ENCODE results near the gene REEP1. TPM values are rescaled to one million over a fixed set of nuclear protein-coding genes. Genes with fewer than 3 reads are reported as not detected.

The REEP1 gene
- polyA plus RNA-seq, 4 donors: 5.9 to 16.8 (median 8.8) TPM

GRCh38 chr2:86283411-86284030 is 53.9 kb downstream of the REEP1 start:
- FAIRE-seq (no peak), DNase-seq (peak; percentile 27 to 80)
- Histone ChIP-seq H3K27me3 (ENCODE audit: control insufficient read depth in 3 of 3, insufficient read depth in 3 of 3, low read length in 3 of 3) (no peaks in the 10 kb centered on the region), H3K4me3 (ENCODE audit: low read depth in 1 of 3, low read length in 3 of 3) (no peak overlapping the region), H3K36me3 (ENCODE audit: control insufficient read depth in 3 of 3, insufficient read depth in 2 of 3, low read depth in 1 of 3, low read length in 3 of 3) (peaks cover 0 to 17% (median 0%) of the 10 kb centered on the region in 3 donors), H3K9me3 (ENCODE audit: control insufficient read depth in 2 of 2, insufficient read depth in 1 of 2, low read depth in 1 of 2, low read length in 1 of 2) (no peaks in the 10 kb centered on the region), H3K27ac (ENCODE audit: low read depth in 1 of 3, low read length in 2 of 3) (peak overlapping the region in 1 of 3 donors; percentile 51), H3K4me1 (ENCODE audit: control insufficient read depth in 3 of 3, insufficient read depth in 2 of 3, low read depth in 1 of 3, low read length in 2 of 3) (peaks cover 2 to 28% (median 9%) of the 10 kb centered on the region in 3 donors)
- WGBS, 3 donors: 49 to 72% (median 58%) methylated on average over 5 of the region's 5 CpGs

- H3K27ac ChIP-seq (ENCODE audit: low read depth in 1 of 3, low read length in 2 of 3): no peak overlapping the region
- H3K9me3 ChIP-seq (ENCODE audit: control insufficient read depth in 2 of 2, insufficient read depth in 1 of 2, low read depth in 1 of 2, low read length in 1 of 2): no peaks in the 10 kb centered on the region
- H3K27me3 ChIP-seq (ENCODE audit: control insufficient read depth in 3 of 3, insufficient read depth in 3 of 3, low read length in 3 of 3): no peaks in the 10 kb centered on the region
- DNase-seq (no peak), FAIRE-seq (no peak)
- WGBS, 3 donors: 89 to 95% (median 95%) methylated on average over 14 of the region's 14 CpGs
- H3K4me3 ChIP-seq (ENCODE audit: low read depth in 1 of 3, low read length in 3 of 3): no peak overlapping the region
- peaks cover 0 to 22% (median 0%) of the 10 kb centered on the region in 3 donors for H3K36me3 ChIP-seq (ENCODE audit: control insufficient read depth in 3 of 3, insufficient read depth in 2 of 3, low read depth in 1 of 3, low read length in 3 of 3)
- H3K4me1 ChIP-seq (ENCODE audit: control insufficient read depth in 3 of 3, insufficient read depth in 2 of 3, low read depth in 1 of 3, low read length in 2 of 3): peaks cover 2 to 31% (median 9%) of the 10 kb centered on the region in 3 donors
These were observed 56.2 kb downstream of the REEP1 start for GRCh38 chr2:86281066-86281700.

- no peak for DNase-seq
- FAIRE-seq: no peak
- peaks cover 7 to 41% (median 11%) of the 10 kb centered on the region in 3 donors for H3K4me1 ChIP-seq (ENCODE audit: control insufficient read depth in 3 of 3, insufficient read depth in 2 of 3, low read depth in 1 of 3, low read length in 2 of 3)
- peaks cover 0 to 26% (median 0%) of the 10 kb centered on the region in 3 donors for H3K36me3 ChIP-seq (ENCODE audit: control insufficient read depth in 3 of 3, insufficient read depth in 2 of 3, low read depth in 1 of 3, low read length in 3 of 3)
- H3K27me3 ChIP-seq (ENCODE audit: control insufficient read depth in 3 of 3, insufficient read depth in 3 of 3, low read length in 3 of 3): no peaks in the 10 kb centered on the region
- no peaks in the 10 kb centered on the region for H3K9me3 ChIP-seq (ENCODE audit: control insufficient read depth in 2 of 2, insufficient read depth in 1 of 2, low read depth in 1 of 2, low read length in 1 of 2)
- no peak overlapping the region for H3K27ac ChIP-seq (ENCODE audit: low read depth in 1 of 3, low read length in 2 of 3)
- 48 to 55% (median 51%) methylated on average over 5 of the region's 5 CpGs for WGBS, 3 donors
- H3K4me3 ChIP-seq (ENCODE audit: low read depth in 1 of 3, low read length in 3 of 3): no peak overlapping the region
These were observed 57.2 kb downstream of the REEP1 start for GRCh38 chr2:86280191-86280667.

GRCh38 chr2:86275962-86276361 is 61.5 kb downstream of the REEP1 start:
- Histone ChIP-seq H3K36me3 (ENCODE audit: control insufficient read depth in 3 of 3, insufficient read depth in 2 of 3, low read depth in 1 of 3, low read length in 3 of 3) (peaks cover 0 to 20% (median 0%) of the 10 kb centered on the region in 3 donors), H3K27me3 (ENCODE audit: control insufficient read depth in 3 of 3, insufficient read depth in 3 of 3, low read length in 3 of 3) (no peaks in the 10 kb centered on the region), H3K4me3 (ENCODE audit: low read depth in 1 of 3, low read length in 3 of 3) (no peak overlapping the region), H3K27ac (ENCODE audit: low read depth in 1 of 3, low read length in 2 of 3) (peak overlapping the region in 1 of 3 donors; percentile 89), H3K9me3 (ENCODE audit: control insufficient read depth in 2 of 2, insufficient read depth in 1 of 2, low read depth in 1 of 2, low read length in 1 of 2) (peaks cover 0 to 11% of the 10 kb centered on the region in 2 donors), H3K4me1 (ENCODE audit: control insufficient read depth in 3 of 3, insufficient read depth in 2 of 3, low read depth in 1 of 3, low read length in 2 of 3) (peaks cover 10 to 27% (median 20%) of the 10 kb centered on the region in 3 donors)
- 92 to 96% (median 95%) methylated on average over 3 of the region's 3 CpGs for WGBS, 3 donors
- DNase-seq: no peak
- FAIRE-seq: no peak

- Histone ChIP-seq H3K27me3 (ENCODE audit: control insufficient read depth in 3 of 3, insufficient read depth in 3 of 3, low read length in 3 of 3) (no peaks in the 10 kb centered on the region), H3K27ac (ENCODE audit: low read depth in 1 of 3, low read length in 2 of 3) (peak overlapping the region; percentile 39 to 89 (median 48)), H3K4me1 (ENCODE audit: control insufficient read depth in 3 of 3, insufficient read depth in 2 of 3, low read depth in 1 of 3, low read length in 2 of 3) (peaks cover 10 to 25% (median 20%) of the 10 kb centered on the region in 3 donors), H3K9me3 (ENCODE audit: control insufficient read depth in 2 of 2, insufficient read depth in 1 of 2, low read depth in 1 of 2, low read length in 1 of 2) (peaks cover 0 to 17% of the 10 kb centered on the region in 2 donors), H3K36me3 (ENCODE audit: control insufficient read depth in 3 of 3, insufficient read depth in 2 of 3, low read depth in 1 of 3, low read length in 3 of 3) (peaks cover 0 to 19% (median 0%) of the 10 kb centered on the region in 3 donors), H3K4me3 (ENCODE audit: low read depth in 1 of 3, low read length in 3 of 3) (no peak overlapping the region)
- DNase-seq: peak in 1 of 2 donors; percentile 50
- WGBS, 3 donors: 50 to 64% (median 62%) methylated on average over 4 of the region's 4 CpGs
- FAIRE-seq: no peak
These were observed 62.0 kb downstream of the REEP1 start for GRCh38 chr2:86275384-86275799.

- Histone ChIP-seq H3K27ac (ENCODE audit: low read depth in 1 of 3, low read length in 2 of 3) (peak overlapping the region; percentile 39 to 89 (median 48)), H3K4me3 (ENCODE audit: low read depth in 1 of 3, low read length in 3 of 3) (no peak overlapping the region), H3K27me3 (ENCODE audit: control insufficient read depth in 3 of 3, insufficient read depth in 3 of 3, low read length in 3 of 3) (no peaks in the 10 kb centered on the region), H3K9me3 (ENCODE audit: control insufficient read depth in 2 of 2, insufficient read depth in 1 of 2, low read depth in 1 of 2, low read length in 1 of 2) (peaks cover 0 to 21% of the 10 kb centered on the region in 2 donors), H3K4me1 (ENCODE audit: control insufficient read depth in 3 of 3, insufficient read depth in 2 of 3, low read depth in 1 of 3, low read length in 2 of 3) (peaks cover 10 to 23% (median 15%) of the 10 kb centered on the region in 3 donors), H3K36me3 (ENCODE audit: control insufficient read depth in 3 of 3, insufficient read depth in 2 of 3, low read depth in 1 of 3, low read length in 3 of 3) (peaks cover 0 to 21% (median 0%) of the 10 kb centered on the region in 3 donors)
- no peak for FAIRE-seq
- 17 to 64% (median 24%) methylated on average over 3 of the region's 3 CpGs for WGBS, 3 donors
- peak; percentile 94 to 96 for DNase-seq
These were observed 62.5 kb downstream of the REEP1 start for GRCh38 chr2:86274918-86275275.

- Histone ChIP-seq H3K9me3 (ENCODE audit: control insufficient read depth in 2 of 2, insufficient read depth in 1 of 2, low read depth in 1 of 2, low read length in 1 of 2) (peaks cover 0 to 21% of the 10 kb centered on the region in 2 donors), H3K27ac (ENCODE audit: low read depth in 1 of 3, low read length in 2 of 3) (peak overlapping the region in 2 of 3 donors; percentile 48 to 53), H3K27me3 (ENCODE audit: control insufficient read depth in 3 of 3, insufficient read depth in 3 of 3, low read length in 3 of 3) (no peaks in the 10 kb centered on the region), H3K36me3 (ENCODE audit: control insufficient read depth in 3 of 3, insufficient read depth in 2 of 3, low read depth in 1 of 3, low read length in 3 of 3) (peaks cover 0 to 21% (median 0%) of the 10 kb centered on the region in 3 donors), H3K4me3 (ENCODE audit: low read depth in 1 of 3, low read length in 3 of 3) (no peak overlapping the region), H3K4me1 (ENCODE audit: control insufficient read depth in 3 of 3, insufficient read depth in 2 of 3, low read depth in 1 of 3, low read length in 2 of 3) (peaks cover 10 to 23% (median 10%) of the 10 kb centered on the region in 3 donors)
- FAIRE-seq: no peak
- WGBS, 3 donors: 33 to 48% (median 39%) methylated on average over 5 of the region's 5 CpGs
- DNase-seq: peak in 1 of 2 donors; percentile 26
These were observed 63.0 kb downstream of the REEP1 start for GRCh38 chr2:86274265-86274917.

GRCh38 chr2:86272111-86272510 is 65.3 kb downstream of the REEP1 start:
- Histone ChIP-seq H3K36me3 (ENCODE audit: control insufficient read depth in 3 of 3, insufficient read depth in 2 of 3, low read depth in 1 of 3, low read length in 3 of 3) (peaks cover 0 to 17% (median 0%) of the 10 kb centered on the region in 3 donors), H3K4me1 (ENCODE audit: control insufficient read depth in 3 of 3, insufficient read depth in 2 of 3, low read depth in 1 of 3, low read length in 2 of 3) (peaks cover 10 to 23% (median 10%) of the 10 kb centered on the region in 3 donors), H3K27ac (ENCODE audit: low read depth in 1 of 3, low read length in 2 of 3) (no peak overlapping the region), H3K9me3 (ENCODE audit: control insufficient read depth in 2 of 2, insufficient read depth in 1 of 2, low read depth in 1 of 2, low read length in 1 of 2) (peaks cover 0 to 25% of the 10 kb centered on the region in 2 donors), H3K4me3 (ENCODE audit: low read depth in 1 of 3, low read length in 3 of 3) (no peak overlapping the region), H3K27me3 (ENCODE audit: control insufficient read depth in 3 of 3, insufficient read depth in 3 of 3, low read length in 3 of 3) (no peaks in the 10 kb centered on the region)
- DNase-seq (no peak), FAIRE-seq (no peak)
- WGBS, 3 donors: 87 to 94% (median 92%) methylated on average over 2 of the region's 2 CpGs

Measured in small intestine (tissue), 7 donors.